ENCODE measurements around the gene PPL. TPM values are rescaled to one million over a fixed set of nuclear protein-coding genes. Genes with fewer than 3 reads are reported as not detected.
A peak's percentile ranks its signal among the peaks of the same experiment; 100 is the strongest.

Gene PPL
- total RNA-seq, 1 experiment from 2014 or later, result 49.1 TPM

DNA sequence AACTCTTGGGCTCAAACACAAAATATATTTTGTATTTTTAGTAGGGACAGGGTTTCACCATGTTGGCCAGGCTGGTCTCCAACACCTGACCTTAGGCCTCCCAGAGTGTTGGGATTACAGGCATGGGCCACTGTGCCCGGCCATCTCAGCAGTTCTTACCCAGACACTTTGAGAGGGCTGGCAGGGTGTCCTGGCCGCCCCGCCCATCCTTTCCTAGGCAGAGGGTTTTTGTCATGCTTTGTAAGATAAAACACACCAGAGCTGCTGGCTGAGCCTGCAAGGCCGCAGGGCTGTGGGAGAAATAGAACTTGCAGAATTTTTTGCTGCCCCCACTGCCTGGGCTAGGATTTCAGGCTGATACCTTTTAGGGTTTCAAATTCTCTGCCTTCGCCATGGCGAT lies 8.7 kb downstream of the PPL start:
- intact Hi-C loops (cut with micrococcal nuclease), result no loop called here

DNA sequence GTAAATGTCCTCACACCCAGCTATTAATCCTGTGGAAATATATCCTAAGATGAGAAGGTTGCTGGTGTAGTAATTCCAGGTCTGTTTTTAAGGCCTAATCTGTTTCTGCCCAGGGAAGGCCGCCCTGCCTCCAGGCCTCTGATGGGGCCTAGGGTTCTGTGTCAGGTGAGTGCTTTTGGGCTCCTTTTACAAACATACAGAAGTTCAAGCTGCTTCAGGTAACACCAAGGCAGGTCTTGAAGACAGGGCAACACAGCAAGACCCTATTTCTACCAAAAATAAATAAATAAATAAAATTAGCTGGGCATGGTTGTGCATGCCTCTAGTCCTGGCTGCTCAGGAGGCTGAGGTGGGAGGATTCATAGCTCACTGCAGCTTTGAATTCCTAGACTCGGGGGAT lies 9.3 kb downstream of the PPL start:
- Mint-ChIP-seq H3K36me3 (ENCODE audit: insufficient read depth, unreplicated experiment) (peaks cover 81% of the 10 kb centered on the region), H3K4me1 (ENCODE audit: insufficient read depth, unreplicated experiment) (peaks cover 34% of the 10 kb centered on the region), H3K27ac (ENCODE audit: low read depth, unreplicated experiment) (no peak overlapping the region), H3K9me3 (ENCODE audit: unreplicated experiment) (no peaks in the 10 kb centered on the region), H3K27me3 (ENCODE audit: insufficient read depth, unreplicated experiment) (no peaks in the 10 kb centered on the region), H3K4me3 (ENCODE audit: unreplicated experiment) (no peak overlapping the region)
- ChIA-PET POLR2A (interaction anchor here (1.3 to 3.6 kb wide), 2 partner anchors 8 to 15 kb away, joined by 6 to 19 read pairs; no protein-coding TSS in a partner anchor), CTCF (interaction anchor here (0.6 to 2.4 kb wide), 3 partner anchors 9 to 28 kb away, joined by 3 to 8 read pairs (median 7); no protein-coding TSS in a partner anchor)
- DNase-seq (ENCODE audit: unreplicated experiment), result no peak
- no TSS peak for BruUV-seq (replicated peaks)
- intact Hi-C loops (cut with micrococcal nuclease), result no loop called here
- TF ChIP-seq, protein P1, sequence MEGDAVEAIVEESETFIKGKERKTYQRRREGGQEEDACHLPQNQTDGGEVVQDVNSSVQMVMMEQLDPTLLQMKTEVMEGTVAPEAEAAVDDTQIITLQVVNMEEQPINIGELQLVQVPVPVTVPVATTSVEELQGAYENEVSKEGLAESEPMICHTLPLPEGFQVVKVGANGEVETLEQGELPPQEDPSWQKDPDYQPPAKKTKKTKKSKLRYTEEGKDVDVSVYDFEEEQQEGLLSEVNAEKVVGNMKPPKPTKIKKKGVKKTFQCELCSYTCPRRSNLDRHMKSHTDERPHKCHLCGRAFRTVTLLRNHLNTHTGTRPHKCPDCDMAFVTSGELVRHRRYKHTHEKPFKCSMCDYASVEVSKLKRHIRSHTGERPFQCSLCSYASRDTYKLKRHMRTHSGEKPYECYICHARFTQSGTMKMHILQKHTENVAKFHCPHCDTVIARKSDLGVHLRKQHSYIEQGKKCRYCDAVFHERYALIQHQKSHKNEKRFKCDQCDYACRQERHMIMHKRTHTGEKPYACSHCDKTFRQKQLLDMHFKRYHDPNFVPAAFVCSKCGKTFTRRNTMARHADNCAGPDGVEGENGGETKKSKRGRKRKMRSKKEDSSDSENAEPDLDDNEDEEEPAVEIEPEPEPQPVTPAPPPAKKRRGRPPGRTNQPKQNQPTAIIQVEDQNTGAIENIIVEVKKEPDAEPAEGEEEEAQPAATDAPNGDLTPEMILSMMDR (IDR thresholded peaks at IDR 0.05; ENCODE audit: unreplicated experiment), result no peak

More for the DNA sequence above, 8.7 kb downstream of the PPL start:
- H3K36me3 Mint-ChIP-seq (ENCODE audit: insufficient read depth, unreplicated experiment), result peaks cover 80% of the 10 kb centered on the region
- ChIA-PET CTCF (interaction anchor here (0.9 to 2.4 kb wide), 2 partner anchors 16 to 28 kb away, joined by 7 to 8 read pairs; no protein-coding TSS in a partner anchor), POLR2A (interaction anchor here (3.6 kb wide), 1 partner anchor 7 kb away, joined by 19 read pairs; no protein-coding TSS in a partner anchor)
- peaks cover 29% of the 10 kb centered on the region for H3K4me1 Mint-ChIP-seq (ENCODE audit: insufficient read depth, unreplicated experiment)
- no TSS peak for BruUV-seq (replicated peaks)
- TF ChIP-seq, protein P1 (IDR thresholded peaks at IDR 0.05; ENCODE audit: unreplicated experiment), result no peak
- no peak overlapping the region for H3K4me3 Mint-ChIP-seq (ENCODE audit: unreplicated experiment)
- DNase-seq (ENCODE audit: unreplicated experiment), result no peak
- no peaks in the 10 kb centered on the region for H3K27me3 Mint-ChIP-seq (ENCODE audit: insufficient read depth, unreplicated experiment)
- H3K9me3 Mint-ChIP-seq (ENCODE audit: unreplicated experiment), result no peaks in the 10 kb centered on the region
- H3K27ac Mint-ChIP-seq (ENCODE audit: low read depth, unreplicated experiment), result no peak overlapping the region

GRCh38 chr16:4926928-4927327 lies 10.0 kb downstream of the PPL start:
- Mint-ChIP-seq H3K36me3 (ENCODE audit: insufficient read depth, unreplicated experiment) (peaks cover 78% of the 10 kb centered on the region), H3K4me3 (ENCODE audit: unreplicated experiment) (no peak overlapping the region), H3K4me1 (ENCODE audit: insufficient read depth, unreplicated experiment) (peaks cover 38% of the 10 kb centered on the region), H3K9me3 (ENCODE audit: unreplicated experiment) (no peaks in the 10 kb centered on the region), H3K27me3 (ENCODE audit: insufficient read depth, unreplicated experiment) (no peaks in the 10 kb centered on the region), H3K27ac (ENCODE audit: low read depth, unreplicated experiment) (no peak overlapping the region)
- DNase-seq (ENCODE audit: unreplicated experiment), result no peak
- CTCF ChIA-PET, result interaction anchor here (2.4 to 2.5 kb wide), 2 partner anchors 9 to 29 kb away, joined by 8 to 9 read pairs; no protein-coding TSS in a partner anchor
- BruUV-seq (replicated peaks), result no TSS peak
- TF ChIP-seq, protein P1 (IDR thresholded peaks at IDR 0.05; ENCODE audit: unreplicated experiment), result no peak
- POLR2A ChIA-PET, result interaction anchor here (0.6 to 3.6 kb wide), 4 partner anchors 9 to 29 kb away, joined by 3 to 19 read pairs (median 4); no protein-coding TSS in a partner anchor
- intact Hi-C loops (cut with micrococcal nuclease), result no loop called here

DNA sequence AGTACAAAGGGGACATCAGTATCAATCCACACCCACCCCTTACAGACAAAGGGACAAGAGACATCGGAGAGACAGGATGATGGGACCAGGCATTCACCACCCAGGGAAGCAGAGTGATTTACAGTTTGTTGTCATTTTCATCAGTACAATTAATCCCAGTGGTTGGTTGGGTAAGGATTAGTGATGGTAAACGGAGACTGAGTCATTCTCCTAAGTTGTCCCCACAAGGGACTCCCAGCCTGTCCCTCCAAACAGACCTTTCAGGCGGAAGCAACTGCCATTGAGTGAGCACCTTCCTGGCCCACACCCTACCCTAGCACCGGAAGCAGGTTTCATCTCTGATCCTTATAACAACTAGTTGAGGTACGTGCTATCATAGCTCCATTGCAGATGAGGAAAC lies 11.2 kb downstream of the PPL start:
- Mint-ChIP-seq H3K4me3 (ENCODE audit: unreplicated experiment) (no peak overlapping the region), H3K27ac (ENCODE audit: low read depth, unreplicated experiment) (peak overlapping the region; percentile 87), H3K27me3 (ENCODE audit: insufficient read depth, unreplicated experiment) (no peaks in the 10 kb centered on the region), H3K9me3 (ENCODE audit: unreplicated experiment) (no peaks in the 10 kb centered on the region), H3K4me1 (ENCODE audit: insufficient read depth, unreplicated experiment) (peaks cover 38% of the 10 kb centered on the region), H3K36me3 (ENCODE audit: insufficient read depth, unreplicated experiment) (peaks cover 75% of the 10 kb centered on the region)
- POLR2A ChIA-PET, result interaction anchor here (1.1 to 3.6 kb wide), 3 partner anchors 10 to 78 kb away, joined by 3 to 19 read pairs (median 4); no protein-coding TSS in a partner anchor
- TF ChIP-seq, protein P1 (IDR thresholded peaks at IDR 0.05; ENCODE audit: unreplicated experiment), result no peak
- BruUV-seq (replicated peaks), result no TSS peak
- intact Hi-C loops (cut with micrococcal nuclease), result no loop called here
- DNase-seq (ENCODE audit: unreplicated experiment), result no peak
- CTCF ChIA-PET, result interaction anchor here (0.6 to 2.5 kb wide), 4 partner anchors 10 to 517 kb away, joined by 3 to 9 read pairs (median 6); no protein-coding TSS in a partner anchor
